ENCODE results near the gene GNMT.

GRCh38 chr6:42970871-42971612 lies 10.5 kb downstream of the GNMT start:
- TF ChIP-seq TEAD4 (IDR thresholded peaks at IDR 0.05) (no peak), USF1 (IDR thresholded peaks at IDR 0.05) (no peak), CREB1 (IDR thresholded peaks at IDR 0.05; ENCODE audit: low read depth) (no peak), REST (IDR thresholded peaks at IDR 0.05; ENCODE audit: low read depth) (no peak), CEBPB (IDR thresholded peaks at IDR 0.05) (no peak), YY1 (IDR thresholded peaks at IDR 0.05; ENCODE audit: low read depth) (no peak), FOXM1 (IDR thresholded peaks at IDR 0.05; ENCODE audit: borderline replicate concordance, low read depth) (no peak), MAX (IDR thresholded peaks at IDR 0.05) (no peak), EP300 (IDR thresholded peaks at IDR 0.05; ENCODE audit: borderline replicate concordance) (no peak), RAD21 (IDR thresholded peaks at IDR 0.05; ENCODE audit: low read depth) (no peak)
